ENCODE results near the gene SAG.

SAG gene

GRCh38 chr2:233384811-233385488 is 77.3 kb downstream of the SAG start:
- no peak for FAIRE-seq

- no peak for FAIRE-seq
Observed at GRCh38 chr2:233385489-233386044, 78.0 kb downstream of the SAG start.

- FAIRE-seq = no peak
Observed at GRCh38 chr2:233386382-233387041, 78.9 kb downstream of the SAG start.

GRCh38 chr2:233387225-233387624 is 79.6 kb downstream of the SAG start:
- no peak for FAIRE-seq

- FAIRE-seq = no peak
Observed at GRCh38 chr2:233387667-233388528, 80.3 kb downstream of the SAG start.

- FAIRE-seq = no peak
Observed at GRCh38 chr2:233389601-233390125, 82.0 kb downstream of the SAG start.

- no peak for FAIRE-seq
Observed at GRCh38 chr2:233395687-233396086, 88.1 kb downstream of the SAG start.

All from islet of Langerhans (tissue), 1 donor.